Gastrocnemius medialis (tissue), 4 donors: Measurements from ENCODE around the gene GAB2. TPM values are rescaled to one million over a fixed set of nuclear protein-coding genes. Genes with fewer than 3 reads are reported as not detected.
"Not testable (repeated sequence)": the region's sequence is repeated elsewhere in the genome, so short reads cannot be mapped to it uniquely, and the experiment has no call there.

Experiments used
- ATAC-seq, 2 donors: fragments of 150-250 bp; one replicate each; pipeline ENCODE4 v1.9.1; 2016
- DNase-seq, 2 donors: peaks; one replicate each; pipeline ENCODE4 v3.0.0-alpha.2; 2019
- H3K27ac ChIP-seq, 4 donors: fragments of 200-600 bp; sonication (generic); 1 replicate in 1 of 4; 2 replicates in 3 of 4; pipeline ENCODE4 v1.5.1; 2016 to 2018; ENCODE audit warnings: mild to moderate bottlenecking in 2 of 4, moderate library complexity in 1 of 4
- H3K27me3 ChIP-seq, 3 donors: fragments of 200-600 bp; sonication (generic) in 2 of 3; 1 replicate in 1 of 3; 2 replicates in 2 of 3; pipeline versions ENCODE4 v1.5.1 to v1.6.0; 2016 to 2019; ENCODE audit warnings: mild to moderate bottlenecking in 1 of 3, moderate library complexity in 1 of 3
- H3K36me3 ChIP-seq, 2 donors: fragments of 200-600 bp; sonication (generic) in 1 of 2; one replicate each; pipeline ENCODE4 v1.5.1; 2017 to 2018
- H3K4me1 ChIP-seq, 2 donors: fragments of 200-600 bp; sonication (generic) in 1 of 2; one replicate each; pipeline ENCODE4 v1.5.1; 2016 to 2017; ENCODE audit warnings: mild to moderate bottlenecking in 2 of 2
- H3K4me3 ChIP-seq, 4 donors: fragments of 200-600 bp; sonication (generic) in 3 of 4; 1 replicate in 1 of 4; 2 replicates in 3 of 4; pipeline ENCODE4 v1.5.1; 2016 to 2019; ENCODE audit warnings: mild to moderate bottlenecking in 2 of 4
- H3K9me3 ChIP-seq, 3 donors: fragments of 200-600 bp; sonication (generic) in 2 of 3; 1 replicate in 1 of 3; 2 replicates in 2 of 3; pipeline ENCODE4 v1.5.1; 2016 to 2019
- CTCF ChIP-seq, 5 experiments: fragments of 450-650 bp in 3 of 5; fragments of 200-600 bp in 2 of 5; sonication (generic) in 2 of 5; IDR thresholded peaks in 4 of 5; conservative IDR thresholded peaks in 1 of 5; 1 replicate in 4 of 5; 2 replicates in 1 of 5; pipeline ENCODE4 v1.5.1; 2016 to 2019; ENCODE audit warnings: antibody characterized with exemption in 5 of 5, mild to moderate bottlenecking in 3 of 5, moderate library complexity in 3 of 5
- POLR2A ChIP-seq, 2 donors: fragments of 450-650 bp; IDR thresholded peaks; one replicate each; pipeline ENCODE4 v1.6.1; 2017; ENCODE audit warnings: antibody characterized with exemption in 2 of 2, mild to moderate bottlenecking in 2 of 2, moderate library complexity in 2 of 2
- in situ Hi-C, 4 donors: fragments of 200-750 bp; cut with MboI; loops; one replicate each; pipeline versions ENCODE4 v1.15.0 to v1.8.0; 2017; ENCODE audit warnings: low sequenced_read_pairs in 4 of 4
- intact Hi-C: fragments of 100-400 bp; cut with DNase I; formaldehyde crosslinking; loops from one replicate; pipeline ENCODE4 v1.15.1; 2023; ENCODE audit warnings: low total_unique reads
- total RNA-seq, 4 donors: library from RNA; depleted of rRNA; stranded (reverse); fragments of >200 nt; gene quantifications; one replicate each; pipeline versions ENCODE4 v1.1.0 to v1.2.3, GENCODE V29; 2016

GAB2 gene
- total RNA-seq, 4 donors from 2014 or later, result 4.9 to 68.0 (median 25.8) TPM

DNA sequence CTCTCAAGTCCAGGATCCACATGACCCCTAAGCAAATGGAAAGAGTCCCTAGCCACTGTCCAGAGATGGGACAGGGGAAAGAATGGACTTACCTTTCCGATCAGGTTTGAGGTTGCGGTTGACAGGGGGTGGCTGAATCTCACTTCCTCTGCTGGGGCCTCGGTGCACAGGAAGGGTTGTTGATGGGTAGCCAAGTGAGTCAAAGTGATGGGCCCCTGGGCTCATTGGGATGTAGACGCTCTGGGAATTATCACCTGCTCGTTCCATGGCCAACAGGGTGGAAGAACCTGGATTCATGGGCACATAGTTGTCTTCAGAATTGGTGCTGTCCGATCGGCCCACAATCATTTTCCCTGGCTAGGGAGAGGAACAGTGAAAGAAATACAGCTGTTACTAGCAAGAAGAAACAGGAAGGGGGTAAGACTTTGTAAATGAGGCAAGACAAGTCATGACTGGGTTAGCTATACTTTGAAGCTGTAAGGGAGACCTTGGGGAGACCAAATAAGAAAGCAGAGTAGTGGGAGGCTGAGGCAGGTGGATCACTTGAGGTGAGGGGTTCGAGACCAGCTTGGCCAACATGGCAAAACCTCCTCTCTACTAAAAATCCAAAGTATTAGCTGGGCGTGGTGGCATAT, 194.2 kb downstream of the GAB2 start:
- Histone ChIP-seq H3K27ac (no peak overlapping the region), H3K4me1 (no peaks in the 10 kb centered on the region), H3K36me3 (peaks cover 0 to 67% of the 10 kb centered on the region in 2 donors), H3K4me3 (no peak overlapping the region), H3K27me3 (no peaks in the 10 kb centered on the region), H3K9me3 (no peaks in the 10 kb centered on the region)
- no peak for ATAC-seq
- intact Hi-C loops (no loop called here), in situ Hi-C loops (loop anchor here (10.0 to 25.0 kb wide), 4 partner anchors 111 to 341 kb away; partner anchors contain the start of gene NARS2 (in 1 of the 4))
- DNase-seq, result no peak
- no peak for TF ChIP-seq CTCF (IDR thresholded peaks at IDR 0.05 in 4 of 5, conservative IDR thresholded peaks at IDR 0.05 in 1 of 5)
- no peak for TF ChIP-seq POLR2A (IDR thresholded peaks at IDR 0.05)

DNA sequence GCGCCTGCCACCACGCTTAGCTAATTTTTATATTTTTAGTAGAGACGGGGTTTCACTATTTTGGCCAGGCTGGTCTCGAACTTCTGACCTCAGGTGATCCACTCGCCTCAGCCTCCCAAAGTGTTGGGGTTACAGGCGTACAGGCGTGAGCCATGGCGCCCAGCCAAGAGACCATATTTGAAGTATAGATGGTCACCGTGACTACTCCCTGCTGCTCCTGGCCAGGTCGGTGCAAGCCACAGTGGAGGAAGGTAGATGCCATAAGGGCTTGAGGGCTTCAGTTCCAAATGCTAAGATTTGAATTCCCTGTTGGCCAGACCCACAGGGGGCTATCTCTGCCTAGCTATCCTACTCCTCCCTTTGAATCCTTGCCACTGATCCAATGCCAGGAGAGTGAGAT, 194.9 kb downstream of the GAB2 start:
- H3K27me3 ChIP-seq, H3K27ac ChIP-seq, intact Hi-C loops, H3K4me3 ChIP-seq, DNase-seq, ATAC-seq, H3K9me3 ChIP-seq, H3K4me1 ChIP-seq: not testable (repeated sequence)
- H3K36me3 ChIP-seq, result peaks cover 0 to 69% of the 10 kb centered on the region in 2 donors
- in situ Hi-C loops, result loop anchor here (10.0 to 25.0 kb wide), 4 partner anchors 110 to 342 kb away; partner anchors contain the start of gene NARS2 (in 1 of the 4)

- intact Hi-C loops, result no loop called here
- in situ Hi-C loops, result loop anchor here (10.0 to 25.0 kb wide), 4 partner anchors 109 to 343 kb away; partner anchors contain the start of gene NARS2 (in 1 of the 4)
- ATAC-seq, result no peak
- Histone ChIP-seq H3K36me3 (peaks cover 0 to 69% of the 10 kb centered on the region in 2 donors), H3K27me3 (no peaks in the 10 kb centered on the region), H3K4me3 (no peak overlapping the region), H3K4me1 (no peaks in the 10 kb centered on the region), H3K27ac (no peak overlapping the region), H3K9me3 (no peaks in the 10 kb centered on the region)
- DNase-seq, result no peak
- TF ChIP-seq POLR2A (IDR thresholded peaks at IDR 0.05), result no peak
- no peak for TF ChIP-seq CTCF (IDR thresholded peaks at IDR 0.05 in 4 of 5, conservative IDR thresholded peaks at IDR 0.05 in 1 of 5)
Observed at GRCh38 chr11:78221396-78222315, 196.0 kb downstream of the GAB2 start.

DNA sequence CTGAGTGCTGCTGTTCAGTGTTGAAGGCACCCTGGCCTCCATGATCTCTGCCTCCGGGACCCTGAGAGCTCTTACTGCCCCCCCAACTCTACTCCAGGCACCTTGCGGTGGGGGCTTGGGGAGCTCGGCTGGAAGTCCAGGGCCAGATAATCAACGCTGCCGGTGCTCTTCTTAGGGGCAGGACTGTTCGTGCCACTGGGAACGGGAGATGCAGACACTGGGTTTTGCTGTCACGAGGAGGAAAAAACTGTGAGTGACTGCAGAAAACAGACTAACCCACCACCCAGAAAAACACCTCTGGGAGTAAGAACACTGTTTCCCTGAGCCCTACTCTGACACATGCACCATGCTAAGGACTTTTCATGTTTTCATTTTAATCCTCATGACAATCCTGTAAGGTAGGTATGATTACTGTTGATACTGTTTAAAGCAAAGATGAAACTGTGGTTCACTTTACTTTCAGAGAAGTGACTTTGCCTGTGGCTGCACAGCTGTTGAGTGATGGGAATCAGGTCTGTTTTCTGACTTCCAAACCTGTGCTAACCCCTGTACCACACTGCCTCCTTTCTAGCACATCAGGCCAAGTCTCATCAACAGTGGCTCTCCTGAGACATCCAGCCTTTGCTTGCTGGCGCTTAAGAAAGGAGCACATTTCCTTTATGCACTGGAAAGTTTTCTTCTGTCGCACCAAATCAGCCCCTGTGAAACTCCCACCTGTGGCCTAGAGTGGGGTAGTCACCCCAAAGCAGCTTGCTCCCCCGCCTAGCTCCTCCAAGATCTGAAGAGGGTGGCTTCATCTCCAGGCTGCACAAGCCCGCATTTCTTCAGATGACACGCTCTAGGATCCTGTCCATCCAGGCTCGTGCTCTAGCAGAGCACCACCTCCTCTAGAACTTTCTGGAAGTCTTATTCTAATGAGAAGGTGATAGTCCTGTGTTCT, 197.1 kb downstream of the GAB2 start:
- Histone ChIP-seq H3K27me3 (no peaks in the 10 kb centered on the region), H3K27ac (no peak overlapping the region), H3K4me1 (no peaks in the 10 kb centered on the region), H3K4me3 (no peak overlapping the region), H3K9me3 (no peaks in the 10 kb centered on the region), H3K36me3 (peaks cover 0 to 70% of the 10 kb centered on the region in 2 donors)
- TF ChIP-seq POLR2A (IDR thresholded peaks at IDR 0.05), result no peak
- TF ChIP-seq CTCF (IDR thresholded peaks at IDR 0.05 in 4 of 5, conservative IDR thresholded peaks at IDR 0.05 in 1 of 5), result no peak
- in situ Hi-C loops (loop anchor here (10.0 to 25.0 kb wide), 4 partner anchors 108 to 344 kb away; partner anchors contain the start of gene NARS2 (in 1 of the 4)), intact Hi-C loops (no loop called here)
- no peak for ATAC-seq
- DNase-seq, result no peak
